ENCODE measurements around the gene LILRA6.
"Not testable (repeated sequence)": the region's sequence is repeated elsewhere in the genome, so short reads cannot be mapped to it uniquely, and the experiment has no call there.

DNA sequence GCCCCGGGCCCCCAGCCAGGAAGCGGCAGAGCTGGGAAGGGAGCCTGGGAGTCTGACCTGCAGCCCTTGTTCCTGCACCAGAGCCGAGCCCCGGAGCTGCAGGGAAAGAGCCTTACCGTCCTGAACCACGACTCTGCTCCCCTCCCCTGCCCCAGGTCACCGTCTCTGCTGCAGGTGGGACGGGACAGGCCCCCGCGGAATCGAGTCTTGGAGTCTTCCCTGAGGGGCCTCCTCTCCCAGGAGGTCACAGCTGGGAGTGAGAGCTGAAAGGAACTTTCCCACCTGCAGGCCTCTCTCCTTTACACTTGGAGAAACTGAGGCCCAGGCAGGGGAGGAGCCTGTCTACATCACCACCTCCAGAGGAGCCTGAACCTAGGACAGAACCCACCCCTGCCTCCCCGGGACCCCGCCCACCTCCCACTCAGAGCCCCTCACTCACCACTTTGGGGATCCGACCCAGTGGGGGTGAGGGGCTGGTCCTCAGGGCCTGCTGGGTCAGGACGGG, 34.6 kb upstream of the LILRA6 start:
- not testable (repeated sequence) for TF ChIP-seq CTCF (conservative IDR thresholded peaks at IDR 0.05); EZH2 (IDR thresholded peaks at IDR 0.05; ENCODE audit: low read depth)
